NOMO-1 treated with DMSO at 0.1 percent for 48 hours (cell line): ENCODE measurements around the gene AATF.

Experiments used
- DNase-seq: peaks from one replicate; lab custom pipeline; 2025; ENCODE audit not compliant: unreplicated experiment; lab: John Stamatoyannopoulos, UW

AATF gene

GRCh38 chr17:37101306-37101705 lies 152.6 kb downstream of the AATF start:
- no peak for DNase-seq

GRCh38 chr17:37103231-37103630 lies 154.5 kb downstream of the AATF start:
- no peak for DNase-seq

- no peak for DNase-seq
Measured at GRCh38 chr17:37106049-37106448, 157.3 kb downstream of the AATF start.
